ENCODE data around the gene ING4. TPM values are rescaled to one million over a fixed set of nuclear protein-coding genes. Genes with fewer than 3 reads are reported as not detected.

The ING4 gene
- total and polyA plus RNA-seq, 2 of the 13 experiments (the other 11 are each of a cell fraction or from before 2014, with no cell fraction given), result 14.4 to 32.4 TPM

DNA sequence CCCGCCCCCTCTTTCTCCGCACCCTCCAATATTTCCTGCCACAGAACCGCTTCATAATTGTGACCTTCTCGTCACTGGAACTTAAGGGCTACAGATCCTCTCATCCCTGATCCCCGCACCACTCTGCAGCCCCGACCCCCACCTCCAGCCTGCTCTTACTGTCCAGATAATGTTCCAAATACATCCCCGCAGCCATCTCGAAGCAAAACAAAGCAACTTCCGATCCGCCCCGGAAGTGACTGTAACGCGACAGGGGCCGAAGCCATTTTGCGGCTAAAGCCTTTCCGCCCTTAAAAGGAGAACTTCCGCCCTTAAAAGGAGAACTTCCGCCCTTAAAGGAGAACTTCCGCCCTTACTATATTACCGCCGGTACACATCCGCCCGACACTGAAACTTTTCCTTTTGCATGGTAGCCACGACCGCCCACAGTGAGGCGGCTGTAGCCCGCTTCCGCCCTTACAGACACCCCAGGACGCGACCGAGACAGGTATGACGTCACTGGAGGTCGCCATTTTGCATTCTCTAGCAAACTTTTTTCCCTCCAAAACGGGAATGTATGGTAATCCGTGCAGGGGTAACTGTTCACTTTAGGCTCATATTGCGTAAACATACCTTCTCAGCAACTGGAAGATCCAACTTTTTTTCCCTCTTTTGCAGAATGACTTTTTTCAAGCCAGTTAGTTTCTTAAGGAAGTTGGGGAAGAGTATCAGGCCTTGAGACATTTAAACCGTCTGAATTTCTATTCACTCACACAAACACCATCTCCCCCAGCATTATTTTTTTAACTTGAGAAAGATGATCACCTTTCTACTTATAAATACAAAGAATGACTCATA, at the start of gene ING4 (continued):
- TF ChIP-seq FOXC1 (CRISPR knock-in tag; IDR thresholded peaks at IDR 0.05; ENCODE audit: borderline replicate concordance), result peak; percentile 73; the same call in 1 of the 2 replicates
- TF ChIP-seq ERF (CRISPR knock-in tag; IDR thresholded peaks at IDR 0.05), result no peak; the same call in none of the 2 replicates
- no peak for TF ChIP-seq ZNF3 (CRISPR knock-in tag; IDR thresholded peaks at IDR 0.05)
- no peak for TF ChIP-seq ZNF282 (IDR thresholded peaks at IDR 0.05; ENCODE audit: partially characterized antibody)
- no peak for TF ChIP-seq CAMTA2 (CRISPR knock-in tag; IDR thresholded peaks at IDR 0.05; ENCODE audit: borderline replicate concordance)
- TF ChIP-seq, protein P1, sequence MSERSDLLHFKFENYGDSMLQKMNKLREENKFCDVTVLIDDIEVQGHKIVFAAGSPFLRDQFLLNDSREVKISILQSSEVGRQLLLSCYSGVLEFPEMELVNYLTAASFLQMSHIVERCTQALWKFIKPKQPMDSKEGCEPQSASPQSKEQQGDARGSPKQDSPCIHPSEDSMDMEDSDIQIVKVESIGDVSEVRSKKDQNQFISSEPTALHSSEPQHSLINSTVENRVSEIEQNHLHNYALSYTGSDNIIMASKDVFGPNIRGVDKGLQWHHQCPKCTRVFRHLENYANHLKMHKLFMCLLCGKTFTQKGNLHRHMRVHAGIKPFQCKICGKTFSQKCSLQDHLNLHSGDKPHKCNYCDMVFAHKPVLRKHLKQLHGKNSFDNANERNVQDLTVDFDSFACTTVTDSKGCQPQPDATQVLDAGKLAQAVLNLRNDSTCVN (CRISPR knock-in tag; IDR thresholded peaks at IDR 0.05; ENCODE audit: borderline replicate concordance), result no peak
- TF ChIP-seq, protein P2, sequence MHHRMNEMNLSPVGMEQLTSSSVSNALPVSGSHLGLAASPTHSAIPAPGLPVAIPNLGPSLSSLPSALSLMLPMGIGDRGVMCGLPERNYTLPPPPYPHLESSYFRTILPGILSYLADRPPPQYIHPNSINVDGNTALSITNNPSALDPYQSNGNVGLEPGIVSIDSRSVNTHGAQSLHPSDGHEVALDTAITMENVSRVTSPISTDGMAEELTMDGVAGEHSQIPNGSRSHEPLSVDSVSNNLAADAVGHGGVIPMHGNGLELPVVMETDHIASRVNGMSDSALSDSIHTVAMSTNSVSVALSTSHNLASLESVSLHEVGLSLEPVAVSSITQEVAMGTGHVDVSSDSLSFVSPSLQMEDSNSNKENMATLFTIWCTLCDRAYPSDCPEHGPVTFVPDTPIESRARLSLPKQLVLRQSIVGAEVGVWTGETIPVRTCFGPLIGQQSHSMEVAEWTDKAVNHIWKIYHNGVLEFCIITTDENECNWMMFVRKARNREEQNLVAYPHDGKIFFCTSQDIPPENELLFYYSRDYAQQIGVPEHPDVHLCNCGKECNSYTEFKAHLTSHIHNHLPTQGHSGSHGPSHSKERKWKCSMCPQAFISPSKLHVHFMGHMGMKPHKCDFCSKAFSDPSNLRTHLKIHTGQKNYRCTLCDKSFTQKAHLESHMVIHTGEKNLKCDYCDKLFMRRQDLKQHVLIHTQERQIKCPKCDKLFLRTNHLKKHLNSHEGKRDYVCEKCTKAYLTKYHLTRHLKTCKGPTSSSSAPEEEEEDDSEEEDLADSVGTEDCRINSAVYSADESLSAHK (CRISPR knock-in tag; IDR thresholded peaks at IDR 0.05; ENCODE audit: borderline replicate concordance), result no peak
- TF ChIP-seq, protein P3, sequence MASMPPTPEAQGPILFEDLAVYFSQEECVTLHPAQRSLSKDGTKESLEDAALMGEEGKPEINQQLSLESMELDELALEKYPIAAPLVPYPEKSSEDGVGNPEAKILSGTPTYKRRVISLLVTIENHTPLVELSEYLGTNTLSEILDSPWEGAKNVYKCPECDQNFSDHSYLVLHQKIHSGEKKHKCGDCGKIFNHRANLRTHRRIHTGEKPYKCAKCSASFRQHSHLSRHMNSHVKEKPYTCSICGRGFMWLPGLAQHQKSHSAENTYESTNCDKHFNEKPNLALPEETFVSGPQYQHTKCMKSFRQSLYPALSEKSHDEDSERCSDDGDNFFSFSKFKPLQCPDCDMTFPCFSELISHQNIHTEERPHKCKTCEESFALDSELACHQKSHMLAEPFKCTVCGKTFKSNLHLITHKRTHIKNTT (CRISPR knock-in tag; IDR thresholded peaks at IDR 0.05), result no peak
- no peak for TF ChIP-seq ISX (CRISPR knock-in tag; conservative IDR thresholded peaks at IDR 0.05)
- TF ChIP-seq ZNF260 (CRISPR knock-in tag; IDR thresholded peaks at IDR 0.05; ENCODE audit: borderline replicate concordance, low read depth), result no peak
- peak in 1 of 2 experiments; percentile 90; a peak in 2 of 4 replicates for TF ChIP-seq KLF16 (CRISPR knock-in tag; IDR thresholded peaks at IDR 0.05)
- TF ChIP-seq ARHGAP35 (CRISPR knock-in tag; IDR thresholded peaks at IDR 0.05; ENCODE audit: borderline replicate concordance), result no peak; the same call in 1 of the 2 replicates
- TF ChIP-seq ZNF432 (CRISPR knock-in tag; IDR thresholded peaks at IDR 0.05; ENCODE audit: borderline replicate concordance), result no peak
- TF ChIP-seq ZSCAN25 (CRISPR knock-in tag; IDR thresholded peaks at IDR 0.05), result peak; percentile 90
- 0 out of 2 replicates have a peak, but pooled peaks have one; percentile 58 for TF ChIP-seq ZNF766 (CRISPR knock-in tag; IDR thresholded peaks at IDR 0.05; ENCODE audit: borderline replicate concordance)
- no peak for TF ChIP-seq ZNF484 (CRISPR knock-in tag; IDR thresholded peaks at IDR 0.05; ENCODE audit: borderline replicate concordance, low read depth)
- TF ChIP-seq HMGA1 (CRISPR knock-in tag; conservative IDR thresholded peaks at IDR 0.05), result no peak
- TF ChIP-seq PPARG (CRISPR knock-in tag; conservative IDR thresholded peaks at IDR 0.05), result no peak
- TF ChIP-seq ZNF782 (CRISPR knock-in tag; IDR thresholded peaks at IDR 0.05; ENCODE audit: borderline replicate concordance), result no peak
- TF ChIP-seq FOXK2 (IDR thresholded peaks at IDR 0.05), result peak; percentile 87
- TF ChIP-seq SP2 (CRISPR knock-in tag; IDR thresholded peaks at IDR 0.05), result peak; percentile 81
- no peak for TF ChIP-seq NCOA2 (CRISPR knock-in tag; IDR thresholded peaks at IDR 0.05)
- TF ChIP-seq, protein P4, sequence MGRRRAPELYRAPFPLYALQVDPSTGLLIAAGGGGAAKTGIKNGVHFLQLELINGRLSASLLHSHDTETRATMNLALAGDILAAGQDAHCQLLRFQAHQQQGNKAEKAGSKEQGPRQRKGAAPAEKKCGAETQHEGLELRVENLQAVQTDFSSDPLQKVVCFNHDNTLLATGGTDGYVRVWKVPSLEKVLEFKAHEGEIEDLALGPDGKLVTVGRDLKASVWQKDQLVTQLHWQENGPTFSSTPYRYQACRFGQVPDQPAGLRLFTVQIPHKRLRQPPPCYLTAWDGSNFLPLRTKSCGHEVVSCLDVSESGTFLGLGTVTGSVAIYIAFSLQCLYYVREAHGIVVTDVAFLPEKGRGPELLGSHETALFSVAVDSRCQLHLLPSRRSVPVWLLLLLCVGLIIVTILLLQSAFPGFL (CRISPR knock-in tag; IDR thresholded peaks at IDR 0.05), result no peak
- TF ChIP-seq SRSF4 (IDR thresholded peaks at IDR 0.05; ENCODE audit: low read depth, low read length, poor library complexity, severe bottlenecking), result no peak
- TF ChIP-seq ISL2 (CRISPR knock-in tag; IDR thresholded peaks at IDR 0.05), result peak; percentile 45
